ENCODE measurements around the gene PGGT1B.

DNA sequence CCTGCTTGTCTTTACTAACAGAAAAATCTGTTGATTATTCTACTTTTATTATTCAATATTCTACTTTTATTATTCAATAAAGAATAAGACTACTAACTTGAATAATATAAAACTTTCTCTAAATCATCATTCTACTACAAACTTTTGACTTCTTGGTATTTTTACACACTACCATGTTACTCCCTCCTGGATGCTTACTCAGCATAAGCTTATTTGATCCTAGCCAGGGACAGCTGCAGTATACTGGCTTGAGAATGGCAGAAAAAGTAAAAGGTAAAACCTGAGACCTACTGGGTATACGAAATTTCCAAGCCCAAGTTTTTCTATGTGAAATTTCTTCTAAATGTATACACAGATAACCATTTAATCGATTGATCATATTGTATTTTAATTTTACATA is 26.1 kb downstream of the PGGT1B start:
- TF ChIP-seq, protein P1, sequence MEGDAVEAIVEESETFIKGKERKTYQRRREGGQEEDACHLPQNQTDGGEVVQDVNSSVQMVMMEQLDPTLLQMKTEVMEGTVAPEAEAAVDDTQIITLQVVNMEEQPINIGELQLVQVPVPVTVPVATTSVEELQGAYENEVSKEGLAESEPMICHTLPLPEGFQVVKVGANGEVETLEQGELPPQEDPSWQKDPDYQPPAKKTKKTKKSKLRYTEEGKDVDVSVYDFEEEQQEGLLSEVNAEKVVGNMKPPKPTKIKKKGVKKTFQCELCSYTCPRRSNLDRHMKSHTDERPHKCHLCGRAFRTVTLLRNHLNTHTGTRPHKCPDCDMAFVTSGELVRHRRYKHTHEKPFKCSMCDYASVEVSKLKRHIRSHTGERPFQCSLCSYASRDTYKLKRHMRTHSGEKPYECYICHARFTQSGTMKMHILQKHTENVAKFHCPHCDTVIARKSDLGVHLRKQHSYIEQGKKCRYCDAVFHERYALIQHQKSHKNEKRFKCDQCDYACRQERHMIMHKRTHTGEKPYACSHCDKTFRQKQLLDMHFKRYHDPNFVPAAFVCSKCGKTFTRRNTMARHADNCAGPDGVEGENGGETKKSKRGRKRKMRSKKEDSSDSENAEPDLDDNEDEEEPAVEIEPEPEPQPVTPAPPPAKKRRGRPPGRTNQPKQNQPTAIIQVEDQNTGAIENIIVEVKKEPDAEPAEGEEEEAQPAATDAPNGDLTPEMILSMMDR (IDR thresholded peaks at IDR 0.05): no peak
- TF ChIP-seq POLR2A (IDR thresholded peaks at IDR 0.05): no peak

Measured in lower leg skin (tissue), 3 donors.